Aorta (tissue), 5 donors: Measurements from ENCODE around the gene SLC4A11. TPM values are rescaled to one million over a fixed set of nuclear protein-coding genes. Genes with fewer than 3 reads are reported as not detected.
A peak's percentile ranks its signal among the peaks of the same experiment; 100 is the strongest.

Experiments
- ATAC-seq: fragments of 200-7000 bp; cut with Tn5 transposase; one replicate; pipeline ENCODE4 v1.9.1; 2022; ENCODE audit warnings: moderate library complexity; ENCODE audit not compliant: low FRiP score
- DNase-seq, 2 donors: peaks; one replicate each; pipeline ENCODE4 v3.0.0-alpha.2; 2020
- H3K27ac ChIP-seq, 2 donors: one replicate each; pipeline ENCODE4 v1.5.1; 2013; ENCODE audit warnings: low read length in 2 of 2, mild to moderate bottlenecking in 2 of 2, moderate library complexity in 2 of 2, control low read depth in 1 of 2, inconsistent platforms in 1 of 2, low read depth in 1 of 2
- H3K27me3 ChIP-seq, 2 donors: one replicate each; pipeline ENCODE4 v1.6.1; 2013; ENCODE audit warnings: control low read depth in 1 of 2, low read length in 1 of 2, mild to moderate bottlenecking in 1 of 2, moderate library complexity in 1 of 2; ENCODE audit not compliant: insufficient read depth in 2 of 2, control insufficient read depth in 1 of 2
- H3K36me3 ChIP-seq, 2 donors: one replicate each; pipeline ENCODE4 v1.6.1; 2013; ENCODE audit warnings: control low read depth in 1 of 2, low read length in 1 of 2, mild to moderate bottlenecking in 1 of 2; ENCODE audit not compliant: insufficient read depth in 2 of 2, control insufficient read depth in 1 of 2
- H3K4me1 ChIP-seq, 2 donors: one replicate each; pipeline ENCODE4 v1.6.1; 2013; ENCODE audit warnings: low read length in 2 of 2, control low read depth in 1 of 2, mild to moderate bottlenecking in 1 of 2, moderate library complexity in 1 of 2; ENCODE audit not compliant: insufficient read depth in 2 of 2, control insufficient read depth in 1 of 2
- H3K4me3 ChIP-seq, 2 donors: one replicate each; pipeline ENCODE4 v1.5.1; 2013; ENCODE audit warnings: low read length in 2 of 2, control low read depth in 1 of 2, mild to moderate bottlenecking in 1 of 2
- H3K9me3 ChIP-seq: one replicate; pipeline ENCODE4 v1.6.1; 2013; ENCODE audit warnings: mild to moderate bottlenecking, low read length; ENCODE audit not compliant: control insufficient read depth
- WGBS, 2 donors: extraction: QIAGEN DNeasy Blood & Tissue Kit; methylation state at CpG; one replicate each; pipeline ENCODE4 v1.1.7; 2013; 5-methylcytosine and 5-hydroxymethylcytosine counted together
- intact Hi-C, 2 donors: fragments of 100-400 bp; cut with DNase I; formaldehyde crosslinking; loops; one replicate each; pipeline versions ENCODE4 v1.14.2 to v1.15.0; 2022
- polyA plus RNA-seq, 2 donors: library from polyadenylated mRNA; stranded (reverse); fragments of 200-250 nt; gene quantifications; one replicate each; pipeline ENCODE4 v1.2.3, GENCODE V29; 2013
- total RNA-seq, 2 donors: library from RNA; stranded (reverse); fragmentation: NEBNext Ultra II Directional; extraction: Animal tissue kit (Norgen Biotek cat#: 25700); gene quantifications; one replicate each; pipeline ENCODE4 v1.2.1, GENCODE V29; 2021
- donor health status: healthy with polysubstance abuse.
- donor health status: Bipolar disorder and iron deficiency.
- donor health status: DM: no; HTN: no; CAD: no.
- donor health status: DM: no; HTN: no; CAD: no.
- donor health status: DM: yes; HTN: yes; CAD: no.

SLC4A11 gene
- total and polyA plus RNA-seq, 4 donors, result 0.23 to 0.63 (median 0.29) TPM; not detected in 1

DNA sequence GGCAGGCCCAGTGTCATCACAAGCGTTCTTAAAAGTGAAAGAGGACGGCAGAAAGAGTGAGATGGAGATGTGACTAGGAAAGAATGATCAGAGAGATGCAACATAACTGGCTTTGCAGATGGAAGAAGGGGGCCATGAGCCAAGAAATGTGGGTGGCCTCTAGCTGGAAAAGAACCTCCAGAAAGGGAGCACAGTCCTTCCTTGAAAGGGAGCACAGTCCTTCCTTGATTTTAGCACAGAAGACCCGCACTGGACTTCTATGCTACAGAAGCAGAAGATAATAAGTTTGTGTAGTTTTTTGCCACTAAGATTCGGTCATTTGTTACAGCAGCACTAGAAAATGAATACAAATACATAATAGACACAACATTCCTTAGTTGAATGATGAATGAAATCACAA is 58.7 kb downstream of the SLC4A11 start:
- WGBS, 2 donors, result 74 to 84% methylated on average over 4 of the region's 4 CpGs
- ATAC-seq (no peak), DNase-seq (no peak)
- no peak overlapping the region for H3K27ac ChIP-seq
- no peak overlapping the region for H3K4me3 ChIP-seq
- H3K9me3 ChIP-seq, result no peaks in the 10 kb centered on the region
- H3K27me3 ChIP-seq, result no peaks in the 10 kb centered on the region
- H3K36me3 ChIP-seq, result no peaks in the 10 kb centered on the region
- intact Hi-C loops, result no loop called here
- no peaks in the 10 kb centered on the region for H3K4me1 ChIP-seq

DNA sequence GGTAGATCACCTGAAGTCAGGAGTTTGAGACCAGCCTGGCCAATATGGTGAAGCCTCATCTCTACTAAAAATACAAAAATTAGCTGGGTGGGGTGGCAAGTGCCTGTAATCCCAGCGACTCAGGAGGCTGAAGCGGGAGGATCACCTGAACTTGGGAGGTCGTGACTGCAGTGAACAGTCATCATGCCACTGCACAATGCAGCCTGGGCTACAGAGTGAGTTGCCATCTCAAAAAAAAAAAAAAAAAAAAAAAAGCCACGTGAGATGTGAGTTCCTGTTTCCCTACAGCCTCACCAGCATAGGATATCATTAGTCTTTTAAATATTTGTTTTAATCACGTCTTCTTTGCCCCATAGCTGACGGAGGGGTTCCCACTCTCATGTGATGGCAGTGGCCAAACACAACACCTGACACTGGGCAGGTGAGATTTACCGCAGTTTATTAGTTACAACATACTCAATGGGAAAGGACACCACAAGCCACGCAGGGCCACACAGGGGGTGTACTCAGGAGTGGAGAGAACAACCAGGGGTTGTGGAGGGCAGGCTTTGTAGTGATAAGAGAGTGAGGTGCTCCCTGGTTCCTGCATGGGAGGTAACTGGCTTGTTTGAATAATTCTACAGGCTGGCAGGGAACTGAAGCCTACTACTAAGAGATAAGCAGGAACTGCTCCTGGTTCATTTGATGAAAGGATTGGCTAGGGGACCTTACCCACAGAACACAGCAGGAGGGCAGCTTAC is 61.1 kb downstream of the SLC4A11 start:
- Histone ChIP-seq H3K36me3 (no peaks in the 10 kb centered on the region), H3K4me3 (no peak overlapping the region), H3K4me1 (no peaks in the 10 kb centered on the region), H3K9me3 (no peaks in the 10 kb centered on the region), H3K27ac (no peak overlapping the region), H3K27me3 (no peaks in the 10 kb centered on the region)
- DNase-seq (peak; percentile 12 to 60), ATAC-seq (no peak)
- WGBS, 2 donors, result 80 to 83% methylated on average over 8 of the region's 8 CpGs
- intact Hi-C loops, result no loop called here

Other genes with a start within 250 kb of the SLC4A11 start
- under 1 TPM in 1 of 2 donors, not detected in 1; 0.49 TPM for gene GNRH2, start 195.6 kb downstream of the SLC4A11 start, total RNA-seq
- under 1 TPM in 1 of 2 donors, not detected in 1; 0.69 TPM for gene GNRH2, start 195.6 kb downstream of the SLC4A11 start, polyA plus RNA-seq
- 10 to 100 TPM; 19.6 to 23.5 TPM for gene MRPS26, start 193.1 kb downstream of the SLC4A11 start, total RNA-seq
- gene MRPS26, start 193.1 kb downstream of the SLC4A11 start, polyA plus RNA-seq, result 10 to 100 TPM; 34.8 to 50.5 TPM
- not detected for gene OXT, start 167.6 kb downstream of the SLC4A11 start, total RNA-seq
- gene OXT, start 167.6 kb downstream of the SLC4A11 start, polyA plus RNA-seq, result 1 to 10 TPM; 2.2 to 6.3 TPM
- gene AVP, start 154.5 kb downstream of the SLC4A11 start, total RNA-seq, result not detected
- gene AVP, start 154.5 kb downstream of the SLC4A11 start, polyA plus RNA-seq, result not detected
- gene FASTKD5, start 79.3 kb downstream of the SLC4A11 start, total RNA-seq, result 10 to 100 TPM; 10.3 to 10.9 TPM
- gene FASTKD5, start 79.3 kb downstream of the SLC4A11 start, polyA plus RNA-seq, result 1 to 10 TPM; 4.4 to 9.8 TPM
- gene UBOX5, start 79.3 kb downstream of the SLC4A11 start, total RNA-seq, result 1 to 10 TPM; 5.4 to 8.5 TPM
- gene UBOX5, start 79.3 kb downstream of the SLC4A11 start, polyA plus RNA-seq, result 1 to 10 TPM; 1.6 to 4.2 TPM
- gene LZTS3, start 65.6 kb downstream of the SLC4A11 start, total RNA-seq, result 1 to 10 TPM; 9.5 to 9.9 TPM
- 1 to 10 TPM; 3.3 to 6.5 TPM for gene LZTS3, start 65.6 kb downstream of the SLC4A11 start, polyA plus RNA-seq
- gene DDRGK1, start 34.5 kb downstream of the SLC4A11 start, total RNA-seq, result 10 to 100 TPM; 40.5 to 49.5 TPM
- gene DDRGK1, start 34.5 kb downstream of the SLC4A11 start, polyA plus RNA-seq, result 10 to 100 TPM; 42.8 to 81.0 TPM
- 10 to 100 TPM; 25.9 to 31.1 TPM for gene ITPA, start 29.7 kb downstream of the SLC4A11 start, total RNA-seq
- 10 to 100 TPM; 26.7 to 72.4 TPM for gene ITPA, start 29.7 kb downstream of the SLC4A11 start, polyA plus RNA-seq
- gene DNAAF9, start 168.5 kb upstream of the SLC4A11 start, total RNA-seq, result 10 to 100 TPM; 24.8 to 32.2 TPM
- gene DNAAF9, start 168.5 kb upstream of the SLC4A11 start, polyA plus RNA-seq, result 1 to 10 TPM; 5.6 to 9.7 TPM
- gene ATRN, start 231.8 kb upstream of the SLC4A11 start, total RNA-seq, result 10 to 100 TPM; 25.7 to 33.4 TPM
- gene ATRN, start 231.8 kb upstream of the SLC4A11 start, polyA plus RNA-seq, result 1 to 10 TPM; 4.0 to 7.1 TPM